Fibroblast of lung (primary cell): ENCODE measurements around the gene TANGO6. TPM values are rescaled to one million over a fixed set of nuclear protein-coding genes. Genes with fewer than 3 reads are reported as not detected.

Experiments
- DNase-seq, 2 donors: peaks; one replicate each; pipeline versions ENCODE4 v3.0.0 to v3.0.0-alpha.2; 2010; ENCODE audit warnings: low read depth in 2 of 2
- H2AFZ ChIP-seq: 2 replicates; pipeline ENCODE4 v1.5.1; 2012; ENCODE audit warnings: low read length, control low read depth, inconsistent platforms
- H3K27ac ChIP-seq: 2 replicates; pipeline ENCODE4 v1.5.1; 2011; ENCODE audit warnings: low read length, control low read depth; ENCODE audit not compliant: insufficient read depth
- H3K27me3 ChIP-seq: 2 replicates; pipeline ENCODE4 v1.5.1; 2011; ENCODE audit warnings: mild to moderate bottlenecking, low read length; ENCODE audit not compliant: control insufficient read depth, insufficient read depth
- H3K36me3 ChIP-seq: 2 replicates; pipeline ENCODE4 v1.5.1; 2011; ENCODE audit warnings: low read length; ENCODE audit not compliant: control insufficient read depth, insufficient read depth
- H3K4me1 ChIP-seq: 2 replicates; pipeline ENCODE4 v1.5.1; 2011; ENCODE audit warnings: low read length; ENCODE audit not compliant: control insufficient read depth, insufficient read depth; ENCODE audit errors: extremely low read depth
- H3K4me2 ChIP-seq: 2 replicates; pipeline ENCODE4 v1.5.1; 2011; ENCODE audit warnings: low read length, control low read depth; ENCODE audit not compliant: insufficient read depth; ENCODE audit errors: extremely low read depth
- H3K4me3 ChIP-seq, 4 experiments: fragments of 200-600 bp in 1 of 4; sonication (generic) in 1 of 4; replicated peaks in 1 of 4; 2 replicates each; pipeline ENCODE4 v1.5.1; 2011 to 2016; ENCODE audit warnings: low read length in 4 of 4, low read depth in 3 of 4, mild to moderate bottlenecking in 3 of 4, control low read depth in 2 of 4, inconsistent platforms in 1 of 4, mixed read lengths in 1 of 4; ENCODE audit not compliant: insufficient read depth in 1 of 4; ENCODE audit errors: control extremely low read depth in 1 of 4
- H3K79me2 ChIP-seq: 2 replicates; pipeline ENCODE4 v1.5.1; 2012; ENCODE audit warnings: mild to moderate bottlenecking, low read length, inconsistent platforms; ENCODE audit not compliant: control insufficient read depth, insufficient read depth
- H3K9ac ChIP-seq: 2 replicates; pipeline ENCODE4 v1.5.1; 2011; ENCODE audit warnings: mild to moderate bottlenecking, low read length, control low read depth; ENCODE audit not compliant: insufficient read depth
- H3K9me3 ChIP-seq: 2 replicates; pipeline ENCODE4 v1.5.1; 2012; ENCODE audit warnings: low read depth, low read length; ENCODE audit not compliant: control insufficient read depth, insufficient read depth
- H4K20me1 ChIP-seq: 2 replicates; pipeline ENCODE4 v1.5.1; 2011; ENCODE audit warnings: low read length; ENCODE audit not compliant: control insufficient read depth, insufficient read depth; ENCODE audit errors: extremely low read depth
- CTCF ChIP-seq, 2 donors: IDR thresholded peaks in 1 of 2; conservative IDR thresholded peaks in 1 of 2; 1 replicate in 1 of 2; 2 replicates in 1 of 2; pipeline ENCODE4 v1.5.1; 2011 to 2012; ENCODE audit warnings: low read length in 2 of 2, control low read depth in 1 of 2, inconsistent platforms in 1 of 2, low read depth in 1 of 2, mild to moderate bottlenecking in 1 of 2
- EZH2 ChIP-seq: IDR thresholded peaks from 2 replicates; pipeline ENCODE4 v1.5.1; 2012; ENCODE audit warnings: low read length, control low read depth, mild to moderate bottlenecking; ENCODE audit errors: missing control alignments
- polyA plus RNA-seq, 2 donors: library from polyadenylated mRNA; depleted of rRNA in 1 of 2; stranded (reverse) in 1 of 2; unstranded in 1 of 2; fragments of >200 nt; gene quantifications; 2 replicates each; pipeline ENCODE4 v1.2.1, GENCODE V29; 2011 to 2012; ENCODE audit warnings: missing spikeins in 1 of 2
- total RNA-seq: library from RNA; depleted of rRNA; stranded (reverse); fragments of >200 nt; gene quantifications from 2 replicates; pipeline ENCODE4 v1.2.1, GENCODE V29; 2014

The TANGO6 gene
- total and polyA plus RNA-seq, 2 donors (not counting 1 experiment from before 2014, with no cell fraction given): 6.5 to 29.9 TPM

GRCh38 chr16:68940816-68941215 is 97.5 kb downstream of the TANGO6 start:
- no peak overlapping the region for H2AFZ ChIP-seq
- H3K27ac ChIP-seq: no peak overlapping the region
- no peaks in the 10 kb centered on the region for H3K27me3 ChIP-seq
- no peaks in the 10 kb centered on the region for H3K4me1 ChIP-seq
- H3K9me3 ChIP-seq: no peaks in the 10 kb centered on the region
- H3K9ac ChIP-seq: no peak overlapping the region
- TF ChIP-seq CTCF (conservative IDR thresholded peaks at IDR 0.05 in 1 of 2, IDR thresholded peaks at IDR 0.05 in 1 of 2; ENCODE audit: low read depth in 1 of 2, low read length in 2 of 2): no peak
- no peak for TF ChIP-seq EZH2
- DNase-seq: no peak
- H4K20me1 ChIP-seq: no peaks in the 10 kb centered on the region
- H3K79me2 ChIP-seq: no peaks in the 10 kb centered on the region
- no peaks in the 10 kb centered on the region for H3K36me3 ChIP-seq
- no peak overlapping the region for H3K4me3 ChIP-seq
- no peak overlapping the region for H3K4me2 ChIP-seq

- no peak for DNase-seq
- no peak overlapping the region for H2AFZ ChIP-seq
- H3K4me3 ChIP-seq: no peak overlapping the region
- H4K20me1 ChIP-seq: no peaks in the 10 kb centered on the region
- no peaks in the 10 kb centered on the region for H3K79me2 ChIP-seq
- no peaks in the 10 kb centered on the region for H3K27me3 ChIP-seq
- no peak overlapping the region for H3K27ac ChIP-seq
- no peak overlapping the region for H3K4me2 ChIP-seq
- H3K36me3 ChIP-seq: no peaks in the 10 kb centered on the region
- no peaks in the 10 kb centered on the region for H3K4me1 ChIP-seq
- TF ChIP-seq CTCF (conservative IDR thresholded peaks at IDR 0.05 in 1 of 2, IDR thresholded peaks at IDR 0.05 in 1 of 2; ENCODE audit: low read depth in 1 of 2, low read length in 2 of 2): no peak
- TF ChIP-seq EZH2: no peak
- no peaks in the 10 kb centered on the region for H3K9me3 ChIP-seq
- no peak overlapping the region for H3K9ac ChIP-seq
Observed at GRCh38 chr16:68943961-68944360, 100.6 kb downstream of the TANGO6 start.

GRCh38 chr16:68948230-68948910 is 105.0 kb downstream of the TANGO6 start:
- Histone ChIP-seq H3K4me2 (no peak overlapping the region), H3K27me3 (no peaks in the 10 kb centered on the region), H3K9me3 (no peaks in the 10 kb centered on the region), H3K27ac (no peak overlapping the region), H3K4me1 (no peaks in the 10 kb centered on the region), H3K4me3 (no peak overlapping the region), H3K79me2 (no peaks in the 10 kb centered on the region), H3K36me3 (no peaks in the 10 kb centered on the region), H2AFZ (no peak overlapping the region), H4K20me1 (no peaks in the 10 kb centered on the region), H3K9ac (no peak overlapping the region)
- DNase-seq: peak; percentile 37 to 54
- TF ChIP-seq EZH2 (no peak), CTCF (conservative IDR thresholded peaks at IDR 0.05 in 1 of 2, IDR thresholded peaks at IDR 0.05 in 1 of 2; ENCODE audit: low read depth in 1 of 2, low read length in 2 of 2) (no peak)
